ENCODE data around the gene FARS2.

The FARS2 gene

GRCh38 chr6:5260661-5261544 is at the start of gene FARS2, which contains the start of gene LYRM4:
FARS2 (plus strand) TSS chr6:5261513.
LYRM4 (minus strand) TSS chr6:5260950; CDS start chr6:5260733, 217 bp downstream.
- DNase-seq: peak; percentile 95

- DNase-seq: no peak
These were observed 47.5 kb upstream of the FARS2 start for GRCh38 chr6:5213836-5214235.

GRCh38 chr6:5214570-5215052 is 46.7 kb upstream of the FARS2 start:
- DNase-seq: no peak

- no peak for DNase-seq
These were observed 46.2 kb upstream of the FARS2 start for GRCh38 chr6:5215159-5215558.

- no peak for DNase-seq
These were observed 45.5 kb upstream of the FARS2 start for GRCh38 chr6:5215799-5216198.

- DNase-seq: no peak
These were observed 44.0 kb upstream of the FARS2 start for GRCh38 chr6:5217356-5217755.

- no peak for DNase-seq
These were observed 42.2 kb upstream of the FARS2 start for GRCh38 chr6:5219011-5219691.

- no peak for DNase-seq
These were observed 40.9 kb upstream of the FARS2 start for GRCh38 chr6:5220443-5220842.

- DNase-seq: no peak
These were observed 38.0 kb upstream of the FARS2 start for GRCh38 chr6:5223309-5223708.

- no peak for DNase-seq
These were observed 32.0 kb upstream of the FARS2 start for GRCh38 chr6:5229356-5229755.

GRCh38 chr6:5230081-5230480 is 31.2 kb upstream of the FARS2 start:
- no peak for DNase-seq

GRCh38 chr6:5231289-5231688 is 30.0 kb upstream of the FARS2 start:
- no peak for DNase-seq

- peak; percentile 7 for DNase-seq
These were observed 26.4 kb upstream of the FARS2 start for GRCh38 chr6:5234874-5235273.

GRCh38 chr6:5235830-5236229 is 25.5 kb upstream of the FARS2 start:
- DNase-seq: no peak

- DNase-seq: no peak
These were observed 23.5 kb upstream of the FARS2 start for GRCh38 chr6:5237805-5238204.

- no peak for DNase-seq
These were observed 23.0 kb upstream of the FARS2 start for GRCh38 chr6:5238336-5238735.

- DNase-seq: no peak
These were observed 20.1 kb upstream of the FARS2 start for GRCh38 chr6:5241252-5241651.

- DNase-seq: no peak
These were observed 18.2 kb upstream of the FARS2 start for GRCh38 chr6:5243069-5243468.

- DNase-seq: no peak
These were observed 14.9 kb upstream of the FARS2 start for GRCh38 chr6:5246141-5247097.

- DNase-seq: no peak
These were observed 14.1 kb upstream of the FARS2 start for GRCh38 chr6:5247201-5247600.

- no peak for DNase-seq
These were observed 12.8 kb upstream of the FARS2 start for GRCh38 chr6:5248302-5249098.
